ENCODE results near the gene CLEC1A. TPM values are rescaled to one million over a fixed set of nuclear protein-coding genes. Genes with fewer than 3 reads are reported as not detected.

CLEC1A gene
- total RNA-seq, 1 experiment from 2014 or later: not detected

GRCh38 chr12:10088955-10089900, 9.6 kb downstream of the CLEC1A start:
- CTCF ChIA-PET: interaction anchor here (1.1 kb wide), 1 partner anchor 78 kb away, joined by 3 read pairs; no protein-coding TSS in a partner anchor

More at GRCh38 chr12:10088955-10089900, 9.6 kb downstream of the CLEC1A start:
- ATAC-seq (no peak), DNase-seq (ENCODE audit: low read depth, low spot score) (no peak)
- Histone ChIP-seq H3K27me3 (ENCODE audit: insufficient read depth, low read length) (peaks cover 32% of the 10 kb centered on the region), H2AFZ (ENCODE audit: low read depth, low read length, poor library complexity, severe bottlenecking) (no peak overlapping the region), H3K9me3 (ENCODE audit: control insufficient read depth in 1 of 2, insufficient read depth in 1 of 2, low read depth in 1 of 2, low read length in 2 of 2) (no peaks in the 10 kb centered on the region), H4K20me1 (ENCODE audit: insufficient read depth) (no peaks in the 10 kb centered on the region), H3K36me3 (ENCODE audit: control insufficient read depth in 1 of 2, insufficient read depth in 2 of 2, low read length in 2 of 2) (no peaks in the 10 kb centered on the region), H3K79me2 (ENCODE audit: insufficient read depth, low read length) (no peaks in the 10 kb centered on the region), H3K4me3 (replicated peaks in 1 of 2; ENCODE audit: low read depth in 1 of 2, low read length in 2 of 2) (no peak overlapping the region), H3K9ac (ENCODE audit: low read length) (no peak overlapping the region), H3K4me1 (ENCODE audit: control insufficient read depth in 1 of 2, insufficient read depth in 2 of 2, low read length in 2 of 2) (no peaks in the 10 kb centered on the region), H3K9me2 (ENCODE audit: insufficient read depth) (no peaks in the 10 kb centered on the region), H3K4me2 (ENCODE audit: low read length) (no peak overlapping the region), H3K27ac (ENCODE audit: low read depth, low read length) (no peak overlapping the region)
- RAD21 ChIA-PET (ENCODE audit: low non-redundant PET in 1 of 2, low total read pairs in 2 of 2, uncharacterized antibody in 2 of 2, unreplicated experiment in 2 of 2): no interaction called here
- TF ChIP-seq CEBPB (IDR thresholded peaks at IDR 0.05; ENCODE audit: low read depth) (no peak), ELF1 (IDR thresholded peaks at IDR 0.05; ENCODE audit: borderline replicate concordance, low read depth) (no peak), YY1 (IDR thresholded peaks at IDR 0.05; ENCODE audit: extremely low read depth, insufficient replicate concordance, low read depth, low read length) (no peak), SIN3A (IDR thresholded peaks at IDR 0.05; ENCODE audit: low read depth) (no peak), SRF (IDR thresholded peaks at IDR 0.05; ENCODE audit: low read depth) (no peak), FOSL1 (IDR thresholded peaks at IDR 0.05; ENCODE audit: low read depth) (no peak), POLR2A (IDR thresholded peaks at IDR 0.05; ENCODE audit: borderline replicate concordance, extremely low read depth, insufficient read depth, insufficient read length) (no peak), REST (IDR thresholded peaks at IDR 0.05; ENCODE audit: low read depth) (no peak)
- POLR2A ChIA-PET: no interaction called here
- intact Hi-C loops (cut with micrococcal nuclease): no loop called here
- no TSS peak for BruUV-seq (replicated peaks)
